ENCODE data around the gene PHACTR3. TPM values are rescaled to one million over a fixed set of nuclear protein-coding genes. Genes with fewer than 3 reads are reported as not detected.

The PHACTR3 gene
- total RNA-seq, 1 experiment from 2014 or later = 0.06 TPM

- no peak for DNase-seq (ENCODE audit: low read depth)
These were observed 16.0 kb upstream of the PHACTR3 start for GRCh38 chr20:59588236-59588855.

- no peak for DNase-seq (ENCODE audit: low read depth)
These were observed 15.2 kb upstream of the PHACTR3 start for GRCh38 chr20:59589086-59589684.

GRCh38 chr20:59591061-59591460 lies 13.3 kb upstream of the PHACTR3 start:
- no peak for DNase-seq (ENCODE audit: low read depth)

GRCh38 chr20:59596690-59597089 lies 7.7 kb upstream of the PHACTR3 start:
- no peak for DNase-seq (ENCODE audit: low read depth)

GRCh38 chr20:59597240-59597639 lies 7.1 kb upstream of the PHACTR3 start:
- DNase-seq (ENCODE audit: low read depth) = no peak

GRCh38 chr20:59598625-59599310 lies 5.6 kb upstream of the PHACTR3 start:
- DNase-seq (ENCODE audit: low read depth) = peak; percentile 58

- DNase-seq (ENCODE audit: low read depth) = no peak
These were observed 4.4 kb upstream of the PHACTR3 start for GRCh38 chr20:59599941-59600340.

GRCh38 chr20:59600472-59600871 lies 3.9 kb upstream of the PHACTR3 start:
- no peak for DNase-seq (ENCODE audit: low read depth)

- DNase-seq (ENCODE audit: low read depth) = no peak
These were observed 1.7 kb upstream of the PHACTR3 start for GRCh38 chr20:59602546-59603080.

GRCh38 chr20:59603176-59603575 lies 1.2 kb upstream of the PHACTR3 start:
- DNase-seq (ENCODE audit: low read depth) = no peak

GRCh38 chr20:59604741-59605600 lies 631 bp downstream of the PHACTR3 start:
- DNase-seq (ENCODE audit: low read depth) = peak; percentile 18

- DNase-seq (ENCODE audit: low read depth) = no peak
These were observed 1.4 kb downstream of the PHACTR3 start for GRCh38 chr20:59605601-59606364.

GRCh38 chr20:59606566-59606965 lies 2.2 kb downstream of the PHACTR3 start:
- DNase-seq (ENCODE audit: low read depth) = no peak

GRCh38 chr20:59608396-59608795 lies 4.1 kb downstream of the PHACTR3 start:
- DNase-seq (ENCODE audit: low read depth) = no peak

GRCh38 chr20:59608871-59609270 lies 4.5 kb downstream of the PHACTR3 start:
- no peak for DNase-seq (ENCODE audit: low read depth)

GRCh38 chr20:59611286-59611685 lies 6.9 kb downstream of the PHACTR3 start:
- DNase-seq (ENCODE audit: low read depth) = no peak

- DNase-seq (ENCODE audit: low read depth) = no peak
These were observed 9.5 kb downstream of the PHACTR3 start for GRCh38 chr20:59613861-59614260.

GRCh38 chr20:59614714-59615113 lies 10.4 kb downstream of the PHACTR3 start:
- DNase-seq (ENCODE audit: low read depth) = no peak

- no peak for DNase-seq (ENCODE audit: low read depth)
These were observed 12.0 kb downstream of the PHACTR3 start for GRCh38 chr20:59616306-59616705.

GRCh38 chr20:59617221-59617620 lies 12.9 kb downstream of the PHACTR3 start:
- no peak for DNase-seq (ENCODE audit: low read depth)

GRCh38 chr20:59618131-59618530 lies 13.8 kb downstream of the PHACTR3 start:
- no peak for DNase-seq (ENCODE audit: low read depth)

Measured in Daoy (cell line).